ENCODE data around the gene AP1S2. TPM values are rescaled to one million over a fixed set of nuclear protein-coding genes. Genes with fewer than 3 reads are reported as not detected.

AP1S2 gene
- 10 to 100 TPM in 3 of 6 experiments, 1 to 10 TPM in 3; 4.0 to 12.3 (median 9.6) TPM for total RNA-seq
- long read RNA-seq, partial matches to known transcripts, result 0 of 2 reads
- long read RNA-seq, other reads (novel, unspliced or antisense), result 2 of 2 reads

DNA sequence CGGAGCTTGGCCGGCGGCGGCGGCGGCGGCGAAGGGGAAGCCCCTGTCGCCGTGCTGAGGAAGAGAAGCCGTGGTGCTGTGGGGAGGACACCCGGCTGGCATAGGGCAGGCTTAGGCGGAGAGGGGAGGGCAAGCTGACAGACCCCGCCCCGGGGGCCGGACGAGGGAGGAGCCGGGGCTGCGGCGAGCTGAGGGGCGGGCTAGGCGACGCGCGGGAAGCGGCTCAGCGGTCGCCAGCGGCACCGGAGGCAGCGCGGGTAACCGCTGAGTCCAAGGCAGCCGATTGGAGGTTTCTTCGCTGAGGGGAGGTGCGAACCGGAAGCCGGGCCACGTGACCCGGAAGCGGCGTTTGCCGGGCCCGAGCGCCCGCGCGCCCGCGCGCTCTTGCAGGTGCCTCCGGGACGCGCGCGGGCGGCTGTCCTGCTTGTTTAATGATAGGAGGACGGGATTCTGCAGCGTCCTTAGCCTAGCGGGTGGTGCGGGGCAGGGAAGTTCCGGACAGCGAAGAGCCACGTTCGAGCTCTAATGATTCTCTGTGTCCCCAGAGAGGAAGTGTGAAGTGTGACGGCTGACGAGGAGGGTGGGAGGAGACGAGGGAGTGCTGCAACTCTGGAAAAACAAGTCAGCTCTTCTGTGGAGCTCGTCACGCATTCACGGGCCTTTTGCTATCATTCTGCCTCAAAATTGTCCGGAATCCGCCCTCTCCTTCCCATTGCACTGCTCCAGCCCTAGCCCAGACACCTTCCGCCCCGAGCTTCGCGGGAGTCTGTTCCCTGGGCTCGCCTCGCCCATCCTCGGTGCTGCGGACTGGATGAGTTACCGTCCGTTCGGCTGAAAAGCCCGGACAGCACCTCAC, at the start of gene AP1S2:
Gene AP1S2 (minus strand): TSS at position 102 of the 856 bp plus-strand sequence. CDS start 2,289 bp downstream, outside the sequence.
- H3K9me3 ChIP-seq, result no peaks in the 10 kb centered on the region
- peak; percentile 98 to 99 (median 98) for ATAC-seq
- under 1% methylated on average over 30 of the region's 85 CpGs for WGBS (ENCODE audit: insufficient coverage, low coverage, low lambda C conversion rate, missing lambda C conversion rate)
- H3K36me3 ChIP-seq, result no peaks in the 10 kb centered on the region
- H3K4me1 ChIP-seq, result peaks cover 0 to 11% (median 3%) of the 10 kb centered on the region in 4 donors
- intact Hi-C loops (cut with DNase I), result no loop called here
- peak within 1 kb of the TSS; percentile 65 to 78 (median 73) for H3K27ac ChIP-seq
- H3K27me3 ChIP-seq, result no peaks in the 10 kb centered on the region
- TF ChIP-seq, protein P1, sequence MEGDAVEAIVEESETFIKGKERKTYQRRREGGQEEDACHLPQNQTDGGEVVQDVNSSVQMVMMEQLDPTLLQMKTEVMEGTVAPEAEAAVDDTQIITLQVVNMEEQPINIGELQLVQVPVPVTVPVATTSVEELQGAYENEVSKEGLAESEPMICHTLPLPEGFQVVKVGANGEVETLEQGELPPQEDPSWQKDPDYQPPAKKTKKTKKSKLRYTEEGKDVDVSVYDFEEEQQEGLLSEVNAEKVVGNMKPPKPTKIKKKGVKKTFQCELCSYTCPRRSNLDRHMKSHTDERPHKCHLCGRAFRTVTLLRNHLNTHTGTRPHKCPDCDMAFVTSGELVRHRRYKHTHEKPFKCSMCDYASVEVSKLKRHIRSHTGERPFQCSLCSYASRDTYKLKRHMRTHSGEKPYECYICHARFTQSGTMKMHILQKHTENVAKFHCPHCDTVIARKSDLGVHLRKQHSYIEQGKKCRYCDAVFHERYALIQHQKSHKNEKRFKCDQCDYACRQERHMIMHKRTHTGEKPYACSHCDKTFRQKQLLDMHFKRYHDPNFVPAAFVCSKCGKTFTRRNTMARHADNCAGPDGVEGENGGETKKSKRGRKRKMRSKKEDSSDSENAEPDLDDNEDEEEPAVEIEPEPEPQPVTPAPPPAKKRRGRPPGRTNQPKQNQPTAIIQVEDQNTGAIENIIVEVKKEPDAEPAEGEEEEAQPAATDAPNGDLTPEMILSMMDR (IDR thresholded peaks at IDR 0.05), result no peak
- peak; percentile 75 for TF ChIP-seq POLR2A (IDR thresholded peaks at IDR 0.05)
- DNase-seq, result peak; percentile 94 to 98 (median 98)
- H3K4me3 ChIP-seq, result peak within 1 kb of the TSS; percentile 63 to 82 (median 65)

DNA sequence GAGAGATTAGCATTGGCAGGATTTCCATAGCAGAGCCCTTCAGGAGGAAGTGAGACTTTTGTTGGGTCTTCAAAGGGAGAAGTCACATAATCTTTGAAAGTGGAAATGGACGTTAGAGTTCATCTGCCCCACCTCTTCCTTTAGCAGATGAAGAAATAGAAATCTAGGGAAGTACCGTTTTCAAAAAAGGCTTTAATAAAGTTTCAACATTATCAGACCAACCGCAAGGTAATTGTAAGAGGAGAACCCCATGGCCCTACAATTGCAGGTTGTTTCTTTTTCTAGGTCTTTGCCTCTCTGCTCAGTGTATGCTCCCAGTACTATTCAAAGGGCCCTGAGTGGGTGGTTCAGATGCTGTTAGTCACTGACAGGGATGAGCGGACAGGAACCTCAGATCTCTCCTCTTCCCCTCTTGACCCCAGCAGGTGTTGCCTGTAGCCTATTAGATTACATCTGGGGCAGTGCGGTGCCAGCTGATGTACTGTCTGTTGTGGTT, 48.6 kb upstream of the AP1S2 start:
- Histone ChIP-seq H3K9me3 (no peaks in the 10 kb centered on the region), H3K27ac (no peak overlapping the region), H3K4me3 (no peak overlapping the region), H3K27me3 (no peaks in the 10 kb centered on the region), H3K36me3 (no peaks in the 10 kb centered on the region), H3K4me1 (no peaks in the 10 kb centered on the region)
- WGBS (ENCODE audit: insufficient coverage, low coverage, low lambda C conversion rate, missing lambda C conversion rate), result 37% methylated on average over 4 of the region's 5 CpGs
- intact Hi-C loops (cut with DNase I), result no loop called here
- no peak for DNase-seq
- TF ChIP-seq, protein P1 (IDR thresholded peaks at IDR 0.05), result no peak
- TF ChIP-seq POLR2A (IDR thresholded peaks at IDR 0.05), result no peak
- peak in 2 of 4 donors; percentile 43 for ATAC-seq

DNA sequence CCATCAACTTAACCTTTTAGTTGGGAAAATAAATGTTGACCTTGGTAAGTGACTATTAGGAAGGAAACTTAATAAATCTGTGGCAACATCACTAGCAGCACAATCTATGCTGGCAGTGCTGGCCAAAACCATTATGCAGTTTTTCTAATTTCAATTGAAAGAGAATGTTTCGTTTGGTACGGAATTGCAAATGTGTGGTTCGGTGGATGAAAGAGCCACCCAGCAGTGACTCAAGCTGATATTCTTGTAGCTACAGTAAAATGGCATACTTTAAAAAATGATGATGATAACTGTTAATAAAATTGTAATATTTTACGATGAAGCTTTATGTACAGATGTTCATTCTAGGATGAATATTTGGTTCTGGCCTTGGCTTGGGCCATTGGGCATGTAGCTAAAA, 40.7 kb upstream of the AP1S2 start:
- 58% methylated on average over 4 of the region's 4 CpGs for WGBS (ENCODE audit: insufficient coverage, low coverage, low lambda C conversion rate, missing lambda C conversion rate)
- DNase-seq (no peak), ATAC-seq (no peak)
- H3K4me1 ChIP-seq, result no peaks in the 10 kb centered on the region
- H3K9me3 ChIP-seq, result no peaks in the 10 kb centered on the region
- no peak overlapping the region for H3K4me3 ChIP-seq
- no peak overlapping the region for H3K27ac ChIP-seq
- intact Hi-C loops (cut with DNase I), result no loop called here
- no peaks in the 10 kb centered on the region for H3K27me3 ChIP-seq
- no peak for TF ChIP-seq POLR2A (IDR thresholded peaks at IDR 0.05)
- TF ChIP-seq, protein P1 (IDR thresholded peaks at IDR 0.05), result no peak
- no peaks in the 10 kb centered on the region for H3K36me3 ChIP-seq

DNA sequence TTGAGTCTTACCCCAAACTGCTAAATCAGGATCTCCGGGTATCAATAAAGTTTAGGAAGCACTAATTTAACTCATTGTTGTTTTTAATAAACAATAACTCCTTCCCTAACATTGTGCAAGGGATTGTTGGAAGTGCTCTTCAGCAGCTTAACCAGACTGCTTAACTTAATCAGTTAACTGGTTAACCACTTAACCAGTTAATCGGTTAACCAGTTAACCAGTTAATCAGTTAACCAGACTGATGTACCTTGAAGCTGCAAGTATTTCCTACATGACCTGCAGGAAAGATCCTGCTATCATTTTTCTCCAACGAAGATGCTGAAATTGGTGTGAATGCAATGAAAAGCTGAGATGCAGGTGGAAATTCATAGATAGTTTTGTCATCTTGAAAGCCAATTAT, 40.1 kb upstream of the AP1S2 start:
- Histone ChIP-seq H3K9me3 (no peaks in the 10 kb centered on the region), H3K27ac (no peak overlapping the region), H3K4me1 (no peaks in the 10 kb centered on the region), H3K27me3 (no peaks in the 10 kb centered on the region), H3K4me3 (no peak overlapping the region), H3K36me3 (no peaks in the 10 kb centered on the region)
- 18% methylated on average over 3 of the region's 3 CpGs for WGBS (ENCODE audit: insufficient coverage, low coverage, low lambda C conversion rate, missing lambda C conversion rate)
- no peak for ATAC-seq
- intact Hi-C loops (cut with DNase I), result no loop called here
- no peak for TF ChIP-seq POLR2A (IDR thresholded peaks at IDR 0.05)
- TF ChIP-seq, protein P1 (IDR thresholded peaks at IDR 0.05), result no peak
- DNase-seq, result no peak
